BJ (cell line): ENCODE data around the gene PAIP2B. TPM values are rescaled to one million over a fixed set of nuclear protein-coding genes. Genes with fewer than 3 reads are reported as not detected.

Experiments used
- CTCF ChIA-PET: fragments of 350-600 bp; formaldehyde crosslinking; extraction: SDS; loops from one replicate; lab custom pipeline; 2021; ENCODE audit warnings: antibody characterized with exemption, inconsistent platforms; lab: Yijun Ruan, JAX
- POLR2A ChIA-PET: fragments of 300-600 bp; sonication (Branson Sonifier 250); formaldehyde crosslinking; extraction: SDS; loops from one replicate; lab custom pipeline; 2021; ENCODE audit warnings: antibody characterized with exemption; lab: Charles Lee
- DNase-seq: peaks from one replicate; pipeline ENCODE4 v3.0.0-alpha.2; 2011; ENCODE audit warnings: low read depth
- H3K27me3 ChIP-seq: 2 replicates; pipeline ENCODE4 v1.6.0; 2011; ENCODE audit warnings: low read length; ENCODE audit not compliant: control insufficient read depth, insufficient read depth
- H3K36me3 ChIP-seq: 2 replicates; pipeline ENCODE4 v1.5.1; 2011; ENCODE audit warnings: low read length; ENCODE audit not compliant: control insufficient read depth, insufficient read depth
- H3K4me3 ChIP-seq: 2 replicates; pipeline ENCODE4 v1.5.1; 2011; ENCODE audit warnings: low read depth, mild to moderate bottlenecking, control low read depth, low read length
- CTCF ChIP-seq: IDR thresholded peaks from 2 replicates; pipeline ENCODE4 v1.5.1; 2011; ENCODE audit warnings: low read depth, mild to moderate bottlenecking, control low read depth, inconsistent platforms, low read length, moderate library complexity; ENCODE audit not compliant: insufficient read depth
- polyA plus RNA-seq: library from polyadenylated mRNA; depleted of rRNA; stranded (reverse); fragments of >200 nt; gene quantifications from 2 replicates; pipeline ENCODE4 v1.2.3, GENCODE V29; 2011

The PAIP2B gene
- polyA plus RNA-seq, 1 experiment = 0.11 TPM

DNA sequence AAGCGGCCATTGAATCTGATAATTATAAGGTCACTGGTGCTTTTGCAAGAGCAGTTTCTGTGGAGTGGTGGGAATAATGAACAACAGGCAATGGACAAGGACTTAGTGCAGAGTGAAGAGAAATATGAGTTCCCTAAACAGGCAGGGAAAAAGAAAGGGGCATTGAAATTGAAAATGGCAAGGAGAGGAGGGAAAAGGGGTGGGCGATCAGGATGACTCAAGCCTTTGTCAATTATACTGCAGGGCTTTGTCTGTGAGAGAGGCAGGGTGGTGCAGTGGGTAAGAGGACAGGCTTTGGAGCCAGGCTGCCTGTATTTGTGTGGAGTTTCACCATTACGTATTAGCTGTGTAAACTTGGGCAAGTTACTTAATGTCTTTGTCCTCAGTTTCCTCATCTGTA lies 29.5 kb upstream of the PAIP2B start:
- TF ChIP-seq CTCF = no peak
- H3K27me3 ChIP-seq = peaks cover 2% of the 10 kb centered on the region; the same call in 1 of the 2 replicates
- H3K4me3 ChIP-seq = no peak overlapping the region
- H3K36me3 ChIP-seq = no peaks in the 10 kb centered on the region
- ChIA-PET POLR2A (no interaction called here), CTCF (no interaction called here)
- no peak for DNase-seq

DNA sequence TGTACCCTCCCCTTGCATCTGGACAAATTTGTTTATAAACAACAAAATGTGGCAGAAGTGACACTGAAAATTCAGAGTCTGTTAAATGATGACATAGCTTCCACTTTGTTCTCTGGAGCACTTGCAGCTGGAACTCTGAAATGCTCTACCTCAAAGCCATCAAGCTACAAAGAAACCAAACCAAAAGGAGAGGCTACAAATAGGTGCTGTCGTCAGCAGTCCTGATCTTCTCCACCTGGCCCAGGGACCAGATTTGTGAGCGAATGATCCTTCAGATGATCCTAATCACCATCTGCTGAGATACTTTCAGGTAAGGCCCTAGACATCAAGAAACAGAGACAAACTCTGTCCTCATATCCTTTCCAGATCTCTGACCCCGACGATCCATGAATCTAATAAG lies 27.9 kb upstream of the PAIP2B start:
- H3K36me3 ChIP-seq = no peaks in the 10 kb centered on the region
- ChIA-PET CTCF (no interaction called here), POLR2A (no interaction called here)
- peaks cover 2% of the 10 kb centered on the region; the same call in 1 of the 2 replicates for H3K27me3 ChIP-seq
- H3K4me3 ChIP-seq = no peak overlapping the region
- DNase-seq = no peak
- TF ChIP-seq CTCF = no peak

GRCh38 chr2:71254078-71254477 lies 27.2 kb upstream of the PAIP2B start:
- no peak for TF ChIP-seq CTCF
- no peaks in the 10 kb centered on the region for H3K36me3 ChIP-seq
- no peak overlapping the region for H3K4me3 ChIP-seq
- CTCF ChIA-PET = no interaction called here
- H3K27me3 ChIP-seq = peaks cover 2% of the 10 kb centered on the region; the same call in 1 of the 2 replicates
- POLR2A ChIA-PET = no interaction called here
- no peak for DNase-seq

DNA sequence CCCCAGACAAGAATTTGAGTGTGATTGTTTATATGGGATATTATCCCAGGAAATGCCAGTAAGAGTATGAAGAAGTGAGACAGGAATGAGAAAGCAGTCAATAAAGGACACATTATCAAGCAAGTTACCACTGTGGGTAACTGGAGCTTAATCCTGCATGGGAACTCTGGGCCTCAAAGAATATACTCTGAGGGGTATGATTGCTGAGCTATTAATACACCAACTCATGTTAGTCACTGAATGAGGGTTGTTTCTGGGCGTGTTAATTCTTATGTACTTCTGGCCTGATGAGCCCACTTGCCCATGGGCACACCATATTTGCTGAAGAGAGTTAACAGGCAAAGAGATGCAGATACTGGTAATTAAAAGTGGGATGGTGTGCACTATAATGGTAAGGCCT lies 26.6 kb upstream of the PAIP2B start:
- no peak for TF ChIP-seq CTCF
- CTCF ChIA-PET = no interaction called here
- no peaks in the 10 kb centered on the region for H3K36me3 ChIP-seq

GRCh38 chr2:71252862-71253261 lies 26.0 kb upstream of the PAIP2B start:
- no peak for DNase-seq
- ChIA-PET POLR2A (no interaction called here), CTCF (no interaction called here)
- Histone ChIP-seq H3K36me3 (no peaks in the 10 kb centered on the region), H3K27me3 (peaks cover 2% of the 10 kb centered on the region; the same call in 1 of the 2 replicates), H3K4me3 (no peak overlapping the region)
- no peak for TF ChIP-seq CTCF

More for the DNA sequence above, 26.6 kb upstream of the PAIP2B start:
- DNase-seq = no peak
- H3K27me3 ChIP-seq = peaks cover 2% of the 10 kb centered on the region; the same call in 1 of the 2 replicates
- POLR2A ChIA-PET = no interaction called here
- H3K4me3 ChIP-seq = no peak overlapping the region
